Measurements from ENCODE around the gene EXOC4.

GRCh38 chr7:133819695-133820094 lies 566.8 kb downstream of the EXOC4 start:
- no peak for TF ChIP-seq CTCF (IDR thresholded peaks at IDR 0.05)
- no peak for TF ChIP-seq POLR2A (IDR thresholded peaks at IDR 0.05; ENCODE audit: low read depth)
